Measurements from ENCODE around the gene TCEAL3. TPM values are rescaled to one million over a fixed set of nuclear protein-coding genes. Genes with fewer than 3 reads are reported as not detected.
A peak's percentile ranks its signal among the peaks of the same experiment; 100 is the strongest.
"Not testable (repeated sequence)": the region's sequence is repeated elsewhere in the genome, so short reads cannot be mapped to it uniquely, and the experiment has no call there.

Gene TCEAL3
- total RNA-seq, 4 donors from 2014 or later = 108 to 218 (median 150) TPM

- peak within 1 kb of the TSS; percentile 67 to 77 (median 68) for H3K4me3 ChIP-seq
- WGBS = 22% methylated on average over 40 of the region's 56 CpGs
- peaks cover 0 to 37% (median 10%) of the 10 kb centered on the region in 4 donors for H3K4me1 ChIP-seq
- H3K27me3 ChIP-seq = no peaks in the 10 kb centered on the region
- no peak for TF ChIP-seq CTCF (IDR thresholded peaks at IDR 0.05)
- peak; percentile 71 to 87 for TF ChIP-seq POLR2AphosphoS5 (IDR thresholded peaks at IDR 0.05)
- no peak for DNase-seq (ENCODE audit: extremely low spot score)
- peaks cover 0 to 6% (median 0%) of the 10 kb centered on the region in 4 donors for H3K36me3 ChIP-seq
- no peaks in the 10 kb centered on the region for H3K9me3 ChIP-seq
- intact Hi-C loops (cut with DNase I) = no loop called here
- peak within 1 kb of the TSS; percentile 86 to 91 (median 88) for H3K27ac ChIP-seq (replicated peaks in 1 of 4)
Observed at GRCh38 chrX:103585411-103586313, 22.1 kb upstream of the TCEAL3 start, which contains the start of gene TCEAL4. Gene TCEAL4 (plus strand): TSS chrX:103585515. CDS start chrX:103586676, 1,161 bp downstream.

- intact Hi-C loops (cut with DNase I) = no loop called here
- no peaks in the 10 kb centered on the region for H3K27me3 ChIP-seq
- WGBS = 51% methylated on average over 3 of the region's 5 CpGs
Observed at GRCh38 chrX:103586314-103586646, 21.5 kb upstream of the TCEAL3 start.

GRCh38 chrX:103586659-103587058 lies 21.1 kb upstream of the TCEAL3 start:
- Histone ChIP-seq H3K27me3 (no peaks in the 10 kb centered on the region), H3K4me3 (peak overlapping the region; percentile 67 to 77 (median 68)), H3K9me3 (no peaks in the 10 kb centered on the region), H3K36me3 (peaks cover 0 to 6% (median 0%) of the 10 kb centered on the region in 4 donors), H3K27ac (replicated peaks in 1 of 4) (peak overlapping the region; percentile 86 to 91 (median 88)), H3K4me1 (peaks cover 0 to 37% (median 10%) of the 10 kb centered on the region in 4 donors)
- 46% methylated on average over 4 of the region's 4 CpGs for WGBS
- no peak for DNase-seq (ENCODE audit: extremely low spot score)
- TF ChIP-seq CTCF (IDR thresholded peaks at IDR 0.05) = no peak
- TF ChIP-seq POLR2AphosphoS5 (IDR thresholded peaks at IDR 0.05) = no peak
- no peak for TF ChIP-seq EP300 (IDR thresholded peaks at IDR 0.05)
- TF ChIP-seq POLR2A (IDR thresholded peaks at IDR 0.05; ENCODE audit: low read depth) = no peak
- intact Hi-C loops (cut with DNase I) = no loop called here

More at GRCh38 chrX:103586314-103586646, 21.5 kb upstream of the TCEAL3 start:
- Histone ChIP-seq H3K4me1 (peaks cover 0 to 37% (median 10%) of the 10 kb centered on the region in 4 donors), H3K36me3 (peaks cover 0 to 6% (median 0%) of the 10 kb centered on the region in 4 donors), H3K9me3 (no peaks in the 10 kb centered on the region), H3K4me3 (peak overlapping the region; percentile 67 to 77 (median 68)), H3K27ac (replicated peaks in 1 of 4) (peak overlapping the region; percentile 86 to 91 (median 88))
- DNase-seq (ENCODE audit: extremely low spot score) = no peak
- TF ChIP-seq EP300 (IDR thresholded peaks at IDR 0.05) = no peak
- TF ChIP-seq POLR2A (IDR thresholded peaks at IDR 0.05; ENCODE audit: low read depth) = no peak
- TF ChIP-seq CTCF (IDR thresholded peaks at IDR 0.05) = no peak
- TF ChIP-seq POLR2AphosphoS5 (IDR thresholded peaks at IDR 0.05) = no peak

- H3K9me3 ChIP-seq; intact Hi-C loops (cut with DNase I); H3K27me3 ChIP-seq; H3K4me3 ChIP-seq; DNase-seq (ENCODE audit: extremely low spot score); H3K27ac ChIP-seq (replicated peaks in 1 of 4): not testable (repeated sequence)
- 100% methylated on average over 1 of the region's 1 CpG for WGBS
- Histone ChIP-seq H3K36me3 (peaks cover 0 to 14% (median 3%) of the 10 kb centered on the region in 4 donors), H3K4me1 (peaks cover 0 to 20% (median 4%) of the 10 kb centered on the region in 4 donors)
Observed at GRCh38 chrX:103592295-103592694, 15.5 kb upstream of the TCEAL3 start.

GRCh38 chrX:103595202-103595601 lies 12.6 kb upstream of the TCEAL3 start:
- intact Hi-C loops (cut with DNase I); H3K4me3 ChIP-seq: not testable (repeated sequence)
- 90% methylated on average over 6 of the region's 6 CpGs for WGBS

More at GRCh38 chrX:103595202-103595601, 12.6 kb upstream of the TCEAL3 start:
- not testable (repeated sequence) for H3K36me3 ChIP-seq; H3K27ac ChIP-seq (replicated peaks in 1 of 4); H3K9me3 ChIP-seq; DNase-seq (ENCODE audit: extremely low spot score); H3K27me3 ChIP-seq; H3K4me1 ChIP-seq
